A673 (cell line): ENCODE measurements around the gene TSPAN13.

Source experiments
- EZH2 ChIP-seq: fragments of 200-600 bp; sonication (generic); IDR thresholded peaks from 2 replicates; pipeline ENCODE4 v1.6.1; 2017; ENCODE audit warnings: borderline replicate concordance, low read depth, mild to moderate bottlenecking, mixed read lengths, antibody characterized with exemption, low read length; ENCODE audit not compliant: poor library complexity, severe bottlenecking
- TF ChIP-seq, protein P1 (sequence below): fragments of 300-800, 200-600 bp; sonication (generic); conservative IDR thresholded peaks from 2 replicates; pipeline ENCODE4 v1.5.1; 2017; ENCODE audit warnings: low read depth, mild to moderate bottlenecking, antibody characterized with exemption, low read length, moderate library complexity, mixed read lengths

- TF ChIP-seq, protein P1, sequence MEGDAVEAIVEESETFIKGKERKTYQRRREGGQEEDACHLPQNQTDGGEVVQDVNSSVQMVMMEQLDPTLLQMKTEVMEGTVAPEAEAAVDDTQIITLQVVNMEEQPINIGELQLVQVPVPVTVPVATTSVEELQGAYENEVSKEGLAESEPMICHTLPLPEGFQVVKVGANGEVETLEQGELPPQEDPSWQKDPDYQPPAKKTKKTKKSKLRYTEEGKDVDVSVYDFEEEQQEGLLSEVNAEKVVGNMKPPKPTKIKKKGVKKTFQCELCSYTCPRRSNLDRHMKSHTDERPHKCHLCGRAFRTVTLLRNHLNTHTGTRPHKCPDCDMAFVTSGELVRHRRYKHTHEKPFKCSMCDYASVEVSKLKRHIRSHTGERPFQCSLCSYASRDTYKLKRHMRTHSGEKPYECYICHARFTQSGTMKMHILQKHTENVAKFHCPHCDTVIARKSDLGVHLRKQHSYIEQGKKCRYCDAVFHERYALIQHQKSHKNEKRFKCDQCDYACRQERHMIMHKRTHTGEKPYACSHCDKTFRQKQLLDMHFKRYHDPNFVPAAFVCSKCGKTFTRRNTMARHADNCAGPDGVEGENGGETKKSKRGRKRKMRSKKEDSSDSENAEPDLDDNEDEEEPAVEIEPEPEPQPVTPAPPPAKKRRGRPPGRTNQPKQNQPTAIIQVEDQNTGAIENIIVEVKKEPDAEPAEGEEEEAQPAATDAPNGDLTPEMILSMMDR, result no peak
- no peak for TF ChIP-seq EZH2
Observed at GRCh38 chr7:16719699-16720098, 33.9 kb upstream of the TSPAN13 start.
